DND-41 (cell line): ENCODE data around the gene IGFBP1.

Source experiments
- CTCF ChIP-seq: IDR thresholded peaks from 2 replicates; pipeline ENCODE4 v1.5.1; 2012; ENCODE audit warnings: borderline replicate concordance, low read length, moderate library complexity, mild to moderate bottlenecking; ENCODE audit not compliant: poor library complexity, severe bottlenecking; ENCODE audit errors: extremely low read depth
- EZH2 ChIP-seq: IDR thresholded peaks from 3 replicates; pipeline ENCODE4 v1.6.1; 2012; ENCODE audit warnings: borderline replicate concordance, low read depth, mild to moderate bottlenecking, moderate library complexity, low read length, inconsistent platforms; ENCODE audit not compliant: severe bottlenecking

- TF ChIP-seq EZH2 (no peak), CTCF (no peak)
These were observed 692 bp downstream of the IGFBP1 start for GRCh38 chr7:45888993-45889366.
